Upper lobe of right lung (tissue), 1 donor: ENCODE measurements around the gene C6orf58. TPM values are rescaled to one million over a fixed set of nuclear protein-coding genes. Genes with fewer than 3 reads are reported as not detected.
A peak's percentile ranks its signal among the peaks of the same experiment; 100 is the strongest.

Source experiments
- ATAC-seq: fragments of 200-7000 bp; cut with Tn5 transposase; one replicate; pipeline ENCODE4 v1.9.1; 2020; ENCODE audit warnings: mild to moderate bottlenecking, moderate library complexity
- DNase-seq: peaks from one replicate; pipeline ENCODE4 v3.0.0-alpha.2; 2020
- H3K27ac ChIP-seq: fragments of 200-600 bp; one replicate; pipeline ENCODE4 v1.8.0; 2022
- H3K27me3 ChIP-seq: fragments of 200-600 bp; one replicate; pipeline ENCODE4 v1.8.0; 2022; ENCODE audit warnings: mild to moderate bottlenecking
- H3K36me3 ChIP-seq: fragments of 200-600 bp; one replicate; pipeline ENCODE4 v1.8.0; 2022
- H3K4me1 ChIP-seq: fragments of 200-600 bp; one replicate; pipeline ENCODE4 v1.8.0; 2022
- H3K4me3 ChIP-seq: fragments of 200-600 bp; one replicate; pipeline ENCODE4 v1.8.0; 2022; ENCODE audit warnings: mild to moderate bottlenecking
- H3K9me3 ChIP-seq: fragments of 200-600 bp; one replicate; pipeline ENCODE4 v1.8.0; 2022
- CTCF ChIP-seq: fragments of 200-600 bp; IDR thresholded peaks from one replicate; pipeline ENCODE4 v1.8.0; 2022; ENCODE audit warnings: antibody characterized with exemption
- intact Hi-C: fragments of 100-400 bp; cut with DNase I; formaldehyde crosslinking; loops from one replicate; pipeline ENCODE4 v1.11.0; 2022
- long read RNA-seq: library from polyadenylated mRNA; unstranded; transcript quantifications from one replicate; pipeline ENCODE4 v2.0.0, GENCODE V29; 2021
- total RNA-seq: library from RNA; stranded (reverse); fragmentation: NEBNext Ultra II Directional; extraction: Animal tissue kit (Norgen Biotek cat#: 25700); gene quantifications from one replicate; pipeline ENCODE4 v1.2.1, GENCODE V29; 2021
- donor health status: DM: no; HTN: yes; CAD: no; lungs with severe emphysema.

The C6orf58 gene
- total RNA-seq, result not detected
- long read RNA-seq, result 0 reads

GRCh38 chr6:127576874-127577273, at the start of gene C6orf58:
Gene C6orf58 (plus strand): TSS chr6:127577174. CDS start chr6:127577186, 12 bp downstream.
- DNase-seq (no peak), ATAC-seq (no peak)
- intact Hi-C loops, result no loop called here
- H3K27ac ChIP-seq, result no peak within 1 kb of the TSS
- no peaks in the 10 kb centered on the region for H3K27me3 ChIP-seq
- no peak for TF ChIP-seq CTCF
- H3K36me3 ChIP-seq, result no peaks in the 10 kb centered on the region
- H3K4me1 ChIP-seq, result no peaks in the 10 kb centered on the region
- H3K9me3 ChIP-seq, result no peaks in the 10 kb centered on the region
- H3K4me3 ChIP-seq, result no peak within 1 kb of the TSS

DNA sequence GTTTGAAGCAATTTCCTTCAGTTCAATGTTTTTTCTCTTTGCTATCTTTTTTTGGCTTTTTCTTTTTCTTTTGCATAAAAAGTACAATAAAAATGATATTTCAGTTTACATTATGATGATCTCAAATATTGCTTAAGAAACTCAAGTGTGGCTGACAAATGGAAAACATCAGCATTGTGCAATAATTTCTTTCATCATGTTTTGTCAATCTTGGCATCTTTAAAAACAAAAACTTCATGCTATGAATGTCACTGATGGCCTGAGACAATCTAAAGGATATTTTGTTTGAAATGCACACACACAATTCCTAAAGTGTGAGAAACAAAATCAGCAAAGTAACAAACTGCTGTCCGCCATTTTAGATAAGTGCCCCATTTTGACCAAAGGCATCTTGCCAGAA, 44.0 kb upstream of the C6orf58 start:
- no peaks in the 10 kb centered on the region for H3K9me3 ChIP-seq
- DNase-seq, result no peak
- H3K4me1 ChIP-seq, result no peaks in the 10 kb centered on the region
- peaks cover 5% of the 10 kb centered on the region for H3K27me3 ChIP-seq
- H3K4me3 ChIP-seq, result no peak overlapping the region
- ATAC-seq, result no peak
- intact Hi-C loops, result loop anchor here (10.0 kb wide), 1 partner anchor 68 kb away; no protein-coding TSS in a partner anchor
- no peak for TF ChIP-seq CTCF
- no peaks in the 10 kb centered on the region for H3K36me3 ChIP-seq
- H3K27ac ChIP-seq, result no peak overlapping the region

GRCh38 chr6:127533736-127534135, 43.2 kb upstream of the C6orf58 start:
- intact Hi-C loops, result loop anchor here (10.0 kb wide), 1 partner anchor 69 kb away; no protein-coding TSS in a partner anchor
- no peaks in the 10 kb centered on the region for H3K9me3 ChIP-seq
- H3K27ac ChIP-seq, result no peak overlapping the region
- ATAC-seq (no peak), DNase-seq (no peak)
- no peaks in the 10 kb centered on the region for H3K4me1 ChIP-seq
- H3K4me3 ChIP-seq, result no peak overlapping the region
- no peak for TF ChIP-seq CTCF
- no peaks in the 10 kb centered on the region for H3K36me3 ChIP-seq
- H3K27me3 ChIP-seq, result peaks cover 5% of the 10 kb centered on the region

DNA sequence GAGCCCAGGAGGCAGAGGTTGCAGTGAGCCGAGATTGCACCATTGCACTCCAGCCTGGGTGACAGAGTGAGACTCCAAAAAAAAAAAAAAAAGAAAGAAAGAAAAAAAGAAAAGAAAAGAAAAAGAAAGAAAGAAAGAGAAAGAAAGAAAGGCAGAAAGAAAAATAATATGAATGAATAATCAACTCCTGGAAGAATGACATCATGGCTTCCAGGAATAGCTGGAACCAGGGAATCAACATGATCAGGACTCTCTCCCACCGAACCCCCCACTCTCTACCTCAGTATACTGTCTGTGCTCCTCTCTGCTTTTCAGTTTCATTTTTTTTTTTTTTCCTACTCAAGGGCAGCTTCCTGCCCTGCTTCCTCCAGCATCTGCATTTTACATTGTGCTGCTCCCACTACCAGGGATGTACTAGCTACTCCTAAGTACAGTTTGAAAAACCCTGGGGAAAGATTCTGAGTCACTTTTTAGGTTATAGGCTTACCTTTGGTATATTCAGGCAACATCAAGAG, 38.2 kb upstream of the C6orf58 start:
- Histone ChIP-seq H3K9me3 (no peaks in the 10 kb centered on the region), H3K36me3 (no peaks in the 10 kb centered on the region), H3K4me3 (no peak overlapping the region), H3K4me1 (no peaks in the 10 kb centered on the region), H3K27ac (no peak overlapping the region), H3K27me3 (no peaks in the 10 kb centered on the region)
- no peak for ATAC-seq
- intact Hi-C loops, result loop anchor here (10.0 kb wide), 1 partner anchor 74 kb away; no protein-coding TSS in a partner anchor
- TF ChIP-seq CTCF, result no peak
- DNase-seq, result no peak

DNA sequence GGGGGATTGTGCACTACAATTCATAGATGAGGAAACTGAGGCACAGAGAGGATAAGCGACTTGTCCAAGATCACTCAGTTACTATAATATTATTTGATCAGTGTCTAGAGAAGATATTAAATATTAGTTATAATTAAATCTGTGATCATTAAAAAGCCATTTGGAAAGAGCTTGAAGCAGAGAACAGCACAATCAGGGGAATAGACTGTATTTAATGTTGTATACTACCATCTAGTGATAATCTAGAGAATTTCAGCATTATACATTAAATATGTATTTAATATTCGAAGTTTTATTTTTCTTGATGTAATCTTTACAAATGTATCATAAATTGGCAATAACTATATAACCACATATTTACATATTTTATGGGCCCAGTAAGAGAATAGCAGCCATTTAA, 37.7 kb upstream of the C6orf58 start:
- peak; percentile 56 for TF ChIP-seq CTCF
- Histone ChIP-seq H3K27me3 (no peaks in the 10 kb centered on the region), H3K36me3 (no peaks in the 10 kb centered on the region), H3K4me1 (no peaks in the 10 kb centered on the region), H3K27ac (no peak overlapping the region), H3K9me3 (no peaks in the 10 kb centered on the region), H3K4me3 (no peak overlapping the region)
- intact Hi-C loops, result loop anchor here (10.0 kb wide), 1 partner anchor 74 kb away; no protein-coding TSS in a partner anchor
- DNase-seq, result no peak
- peak; percentile 70 for ATAC-seq

GRCh38 chr6:127547215-127547614, 29.8 kb upstream of the C6orf58 start:
- peak; percentile 24 for TF ChIP-seq CTCF
- no peak for DNase-seq

More at GRCh38 chr6:127547215-127547614, 29.8 kb upstream of the C6orf58 start:
- peaks cover 3% of the 10 kb centered on the region for H3K27me3 ChIP-seq
- peak; percentile 46 for ATAC-seq
- no peaks in the 10 kb centered on the region for H3K36me3 ChIP-seq
- no peak overlapping the region for H3K27ac ChIP-seq
- H3K4me1 ChIP-seq, result no peaks in the 10 kb centered on the region
- H3K9me3 ChIP-seq, result no peaks in the 10 kb centered on the region
- H3K4me3 ChIP-seq, result no peak overlapping the region
- intact Hi-C loops, result no loop called here
